Measurements from ENCODE around the gene ZMIZ1. TPM values are rescaled to one million over a fixed set of nuclear protein-coding genes. Genes with fewer than 3 reads are reported as not detected.

The ZMIZ1 gene
- total RNA-seq, 4 donors from 2014 or later = 71.9 to 104 (median 79.5) TPM

DNA sequence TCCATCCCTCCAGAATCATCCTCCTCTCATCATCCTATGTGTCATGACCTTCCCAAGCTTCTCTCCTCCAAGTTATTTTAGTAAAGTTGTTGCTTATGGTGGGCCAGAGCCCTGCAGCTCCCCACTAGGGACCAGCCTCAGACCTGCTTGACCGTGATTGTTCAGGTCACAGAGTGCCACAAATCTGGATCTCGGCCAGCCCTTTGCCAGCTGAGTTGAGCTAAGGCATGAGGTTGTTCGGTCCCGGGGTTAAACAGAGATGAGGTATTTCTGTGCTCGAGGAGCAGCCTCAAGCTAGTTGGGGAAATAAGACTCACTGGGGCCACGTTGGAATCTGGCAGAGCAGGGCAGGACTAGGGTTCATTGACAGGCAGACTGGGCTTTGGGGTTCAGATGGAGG is 212.2 kb downstream of the ZMIZ1 start:
- DNase-seq (ENCODE audit: low spot score in 2 of 2) = no peak
- Histone ChIP-seq H3K4me1 (peaks cover 31% of the 10 kb centered on the region), H3K36me3 (peaks cover 53% of the 10 kb centered on the region), H3K4me3 (no peak overlapping the region), H3K9me3 (no peaks in the 10 kb centered on the region), H3K27me3 (no peaks in the 10 kb centered on the region), H3K27ac (no peak overlapping the region)
- WGBS = 83% methylated on average over 6 of the region's 6 CpGs
- TF ChIP-seq POLR2AphosphoS5 (IDR thresholded peaks at IDR 0.05) (no peak), EP300 (IDR thresholded peaks at IDR 0.05) (no peak), POLR2A (IDR thresholded peaks at IDR 0.05) (no peak)
- TF ChIP-seq, protein P1, sequence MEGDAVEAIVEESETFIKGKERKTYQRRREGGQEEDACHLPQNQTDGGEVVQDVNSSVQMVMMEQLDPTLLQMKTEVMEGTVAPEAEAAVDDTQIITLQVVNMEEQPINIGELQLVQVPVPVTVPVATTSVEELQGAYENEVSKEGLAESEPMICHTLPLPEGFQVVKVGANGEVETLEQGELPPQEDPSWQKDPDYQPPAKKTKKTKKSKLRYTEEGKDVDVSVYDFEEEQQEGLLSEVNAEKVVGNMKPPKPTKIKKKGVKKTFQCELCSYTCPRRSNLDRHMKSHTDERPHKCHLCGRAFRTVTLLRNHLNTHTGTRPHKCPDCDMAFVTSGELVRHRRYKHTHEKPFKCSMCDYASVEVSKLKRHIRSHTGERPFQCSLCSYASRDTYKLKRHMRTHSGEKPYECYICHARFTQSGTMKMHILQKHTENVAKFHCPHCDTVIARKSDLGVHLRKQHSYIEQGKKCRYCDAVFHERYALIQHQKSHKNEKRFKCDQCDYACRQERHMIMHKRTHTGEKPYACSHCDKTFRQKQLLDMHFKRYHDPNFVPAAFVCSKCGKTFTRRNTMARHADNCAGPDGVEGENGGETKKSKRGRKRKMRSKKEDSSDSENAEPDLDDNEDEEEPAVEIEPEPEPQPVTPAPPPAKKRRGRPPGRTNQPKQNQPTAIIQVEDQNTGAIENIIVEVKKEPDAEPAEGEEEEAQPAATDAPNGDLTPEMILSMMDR (IDR thresholded peaks at IDR 0.05) = no peak

DNA sequence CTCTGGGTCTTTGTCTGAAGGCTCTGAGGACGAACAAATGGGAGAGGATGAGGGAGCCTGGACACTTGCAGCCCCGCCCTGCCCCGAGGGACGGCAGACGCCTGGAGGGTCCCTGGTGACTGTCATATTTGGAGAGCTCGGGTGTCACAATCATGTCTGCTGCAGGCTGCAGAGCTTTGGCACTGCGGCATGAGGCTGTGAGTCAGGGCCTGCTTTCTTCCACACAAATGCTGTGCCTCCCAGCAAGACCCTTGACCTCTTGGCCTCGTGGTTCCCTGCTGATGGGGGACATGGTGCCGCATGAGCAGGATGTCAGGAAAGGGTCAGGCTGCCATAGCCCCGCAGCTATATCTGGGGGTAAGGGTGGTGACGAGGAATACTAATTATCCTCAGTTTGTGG is 213.6 kb downstream of the ZMIZ1 start:
- Histone ChIP-seq H3K4me3 (no peak overlapping the region), H3K27me3 (no peaks in the 10 kb centered on the region), H3K27ac (no peak overlapping the region), H3K9me3 (no peaks in the 10 kb centered on the region), H3K36me3 (peaks cover 47% of the 10 kb centered on the region), H3K4me1 (peaks cover 38% of the 10 kb centered on the region)
- no peak for TF ChIP-seq POLR2A (IDR thresholded peaks at IDR 0.05)
- TF ChIP-seq EP300 (IDR thresholded peaks at IDR 0.05) = no peak
- no peak for TF ChIP-seq POLR2AphosphoS5 (IDR thresholded peaks at IDR 0.05)
- TF ChIP-seq, protein P1 (IDR thresholded peaks at IDR 0.05) = no peak
- no peak for DNase-seq (ENCODE audit: low spot score in 2 of 2)
- 76% methylated on average over 11 of the region's 11 CpGs for WGBS

DNA sequence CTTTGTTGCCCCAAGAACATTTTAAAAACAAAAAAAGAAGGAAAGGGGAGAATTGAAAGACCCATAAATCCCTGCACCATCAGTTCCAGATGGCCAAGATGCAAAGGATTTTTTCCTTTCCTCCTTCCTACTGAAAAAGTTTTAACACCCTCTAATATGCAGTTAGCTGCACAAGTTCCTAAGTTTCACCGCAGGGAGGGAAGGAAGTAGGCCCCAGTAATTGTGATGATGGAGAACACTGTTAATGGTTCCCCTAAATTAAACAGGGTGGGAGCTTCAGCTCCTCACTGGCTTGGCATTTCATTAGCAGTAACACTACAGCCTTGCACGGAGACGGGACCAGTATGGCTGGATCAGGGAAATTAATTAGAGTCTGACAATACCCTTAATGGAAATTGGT is 214.8 kb downstream of the ZMIZ1 start:
- no peak overlapping the region for H3K4me3 ChIP-seq
- TF ChIP-seq EP300 (IDR thresholded peaks at IDR 0.05) (no peak), POLR2A (IDR thresholded peaks at IDR 0.05) (no peak), POLR2AphosphoS5 (IDR thresholded peaks at IDR 0.05) (no peak)
- TF ChIP-seq, protein P1 (IDR thresholded peaks at IDR 0.05) = no peak
- peaks cover 45% of the 10 kb centered on the region for H3K36me3 ChIP-seq
- peaks cover 50% of the 10 kb centered on the region for H3K4me1 ChIP-seq
- no peaks in the 10 kb centered on the region for H3K9me3 ChIP-seq
- H3K27me3 ChIP-seq = no peaks in the 10 kb centered on the region
- no peak overlapping the region for H3K27ac ChIP-seq
- 91% methylated on average over 3 of the region's 3 CpGs for WGBS
- DNase-seq (ENCODE audit: low spot score in 2 of 2) = no peak

DNA sequence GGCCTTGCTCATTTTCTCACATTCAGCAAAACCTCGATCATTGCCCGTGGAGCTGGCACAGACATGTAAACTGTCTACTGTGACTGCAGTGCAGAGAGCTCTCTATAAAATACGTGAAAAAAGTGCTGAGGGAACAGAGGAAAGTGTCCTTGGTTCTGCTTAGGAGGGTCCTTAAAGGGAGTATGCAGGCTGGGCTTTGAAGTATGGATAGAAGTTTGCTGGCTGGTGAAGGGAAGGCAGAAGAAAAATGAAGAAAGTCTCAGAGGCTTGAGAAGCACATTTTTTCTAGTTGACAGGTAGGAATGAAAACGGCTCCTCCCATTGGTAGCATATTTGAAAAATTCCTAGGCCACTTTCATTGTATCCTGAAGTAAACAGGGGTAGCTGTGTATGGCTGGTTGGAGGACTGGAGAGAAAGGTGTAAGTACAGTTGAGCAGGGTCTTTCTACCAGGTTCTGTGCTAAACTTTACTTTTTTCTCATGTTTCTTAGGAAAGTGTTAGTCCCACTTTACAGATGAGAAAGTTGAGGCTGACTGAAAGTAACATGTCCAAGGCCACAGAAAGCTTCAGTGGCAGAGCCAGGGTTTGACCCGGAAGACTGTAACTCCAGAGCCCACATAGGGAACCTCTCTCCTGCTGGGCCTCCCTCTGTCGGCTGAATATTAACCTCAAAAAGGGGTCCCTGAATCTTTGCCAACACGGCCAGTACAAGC is 215.5 kb downstream of the ZMIZ1 start:
- TF ChIP-seq POLR2A (IDR thresholded peaks at IDR 0.05) (no peak), EP300 (IDR thresholded peaks at IDR 0.05) (no peak)
- no peak for DNase-seq (ENCODE audit: low spot score in 2 of 2)
- Histone ChIP-seq H3K9me3 (no peaks in the 10 kb centered on the region), H3K4me3 (no peak overlapping the region), H3K36me3 (peaks cover 39% of the 10 kb centered on the region), H3K27me3 (no peaks in the 10 kb centered on the region), H3K27ac (no peak overlapping the region), H3K4me1 (peaks cover 53% of the 10 kb centered on the region)
- WGBS = 90% methylated on average over 7 of the region's 7 CpGs

DNA sequence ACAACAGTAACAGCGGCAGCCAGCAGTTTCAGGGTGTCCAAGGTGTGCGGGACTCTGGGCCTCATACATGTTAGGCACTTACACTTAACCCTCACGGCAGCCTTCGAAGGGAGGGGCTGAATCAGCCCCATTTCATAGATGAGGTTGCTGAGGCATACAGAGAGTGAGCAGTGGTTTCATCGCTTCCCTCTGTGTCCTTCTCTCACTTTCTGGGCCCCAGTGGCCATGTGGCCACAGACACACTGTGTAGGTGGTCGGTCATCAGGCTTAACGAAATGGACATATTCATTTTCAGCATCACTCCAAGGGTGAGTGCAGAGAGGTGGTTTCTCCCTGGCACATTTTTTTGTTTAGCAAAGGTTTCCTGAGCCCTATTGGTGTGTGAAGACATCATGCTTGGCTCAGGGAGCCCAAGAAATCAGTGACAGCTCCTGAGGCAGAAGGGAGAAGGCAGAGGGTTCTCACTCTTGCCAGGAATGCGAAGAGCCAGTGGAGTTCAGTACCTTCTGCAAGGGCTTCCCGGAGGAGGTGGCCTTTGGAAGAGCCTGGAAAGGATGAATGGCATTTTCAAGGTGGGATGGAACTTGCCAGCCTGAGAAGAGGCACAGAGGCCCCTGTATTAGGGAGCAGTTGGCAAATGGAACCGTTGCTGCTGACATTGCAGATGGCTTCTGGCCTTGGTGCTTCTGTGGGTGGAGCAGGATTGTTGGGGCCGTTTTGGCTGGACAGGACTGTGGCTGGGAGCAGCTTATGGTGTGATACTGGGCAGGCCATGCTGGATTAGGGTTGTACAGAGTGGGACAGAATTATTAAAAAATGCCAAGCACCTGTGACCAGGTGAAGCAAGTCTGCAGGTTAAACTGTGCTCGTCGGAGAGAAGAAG is 216.8 kb downstream of the ZMIZ1 start:
- DNase-seq (ENCODE audit: low spot score in 2 of 2) = no peak
- Histone ChIP-seq H3K27me3 (no peaks in the 10 kb centered on the region), H3K4me3 (no peak overlapping the region), H3K36me3 (peaks cover 43% of the 10 kb centered on the region), H3K9me3 (no peaks in the 10 kb centered on the region), H3K27ac (peak overlapping the region; percentile 62), H3K4me1 (peaks cover 50% of the 10 kb centered on the region)
- 69% methylated on average over 10 of the region's 13 CpGs for WGBS
- no peak for TF ChIP-seq POLR2A (IDR thresholded peaks at IDR 0.05)
- TF ChIP-seq POLR2AphosphoS5 (IDR thresholded peaks at IDR 0.05) = no peak
- TF ChIP-seq, protein P1 (IDR thresholded peaks at IDR 0.05) = no peak

Measured in suprapubic skin (tissue), 4 donors.